DOHH2 (cell line): ENCODE data around the gene MOB2.

Source experiments
- H3F3A ChIP-seq: fragments of 200-600 bp; sonication (generic), shearing (Covaris generic); 2 replicates; pipeline ENCODE4 v1.6.0; 2016; ENCODE audit warnings: antibody characterized with exemption, mild to moderate bottlenecking; ENCODE audit not compliant: control insufficient read depth, insufficient read depth
- H3K27ac ChIP-seq: fragments of 200-600 bp; sonication (generic); 2 replicates; pipeline ENCODE4 v1.5.1; 2014; ENCODE audit warnings: low read depth, mild to moderate bottlenecking, low read length, moderate library complexity
- H3K27me3 ChIP-seq: fragments of 200-600 bp; sonication (generic); 2 replicates; pipeline ENCODE4 v1.6.1; 2014; ENCODE audit warnings: mild to moderate bottlenecking, low read length, mixed read lengths; ENCODE audit not compliant: control insufficient read depth
- H3K36me3 ChIP-seq: fragments of 200-600 bp; sonication (generic); 2 replicates; pipeline ENCODE4 v1.6.1; 2014; ENCODE audit warnings: mild to moderate bottlenecking, low read length, moderate library complexity, mixed read lengths; ENCODE audit not compliant: control insufficient read depth
- H3K4me1 ChIP-seq: fragments of 200-600 bp; sonication (generic); 2 replicates; pipeline ENCODE4 v1.6.1; 2014; ENCODE audit warnings: mild to moderate bottlenecking, low read length, mixed read lengths; ENCODE audit not compliant: control insufficient read depth
- H3K4me2 ChIP-seq: fragments of 200-600 bp; sonication (generic); 2 replicates; pipeline ENCODE4 v1.6.0; 2014; ENCODE audit warnings: mild to moderate bottlenecking, low read length, moderate library complexity
- H3K4me3 ChIP-seq: fragments of 200-600 bp; sonication (generic); 2 replicates; pipeline ENCODE4 v1.5.1; 2014; ENCODE audit warnings: mild to moderate bottlenecking, low read length, mixed read lengths
- H3K79me2 ChIP-seq: fragments of 200-600 bp; sonication (generic); 2 replicates; pipeline ENCODE4 v1.6.1; 2014; ENCODE audit warnings: mild to moderate bottlenecking, low read length, mixed read lengths; ENCODE audit not compliant: control insufficient read depth
- H3K9me2 ChIP-seq: fragments of 200-600 bp; sonication (generic); replicated peaks from 2 replicates; pipeline ENCODE4 v1.6.1; 2014; ENCODE audit warnings: mild to moderate bottlenecking, low read length, mixed read lengths; ENCODE audit not compliant: control insufficient read depth
- H3K9me3 ChIP-seq: fragments of 200-600 bp; sonication (generic); 2 replicates; pipeline ENCODE4 v1.6.1; 2014; ENCODE audit warnings: antibody characterized with exemption, low read length, mixed read lengths; ENCODE audit not compliant: control insufficient read depth, insufficient read depth
- H4K20me1 ChIP-seq: fragments of 200-600 bp; sonication (generic); 2 replicates; pipeline ENCODE4 v1.6.0; 2014; ENCODE audit warnings: low read depth, mild to moderate bottlenecking, antibody characterized with exemption, low read length, moderate library complexity; ENCODE audit not compliant: control insufficient read depth, insufficient read depth
- CTCF ChIP-seq: fragments of 200-600 bp; sonication (generic); IDR thresholded peaks from one replicate; pipeline ENCODE4 v1.5.1; 2014; ENCODE audit warnings: antibody characterized with exemption, mild to moderate bottlenecking, low read depth, low read length; ENCODE audit not compliant: poor library complexity, severe bottlenecking
- EZH2phosphoT487 ChIP-seq: fragments of 200-600 bp; sonication (generic); IDR thresholded peaks from 2 replicates; pipeline ENCODE4 v1.6.1; 2017; ENCODE audit warnings: borderline replicate concordance, mild to moderate bottlenecking, antibody characterized with exemption, low read length, moderate library complexity, mixed read lengths

The MOB2 gene

GRCh38 chr11:1486054-1486825, at the start of gene MOB2:
TSS of gene MOB2 (minus strand) at chr11:1486779. CDS start at chr11:1486556, 223 bp downstream.
- Histone ChIP-seq H3K4me2 (no peak within 1 kb of the TSS), H3K79me2 (peaks cover 16% of the 10 kb centered on the region), H3K4me1 (no peaks in the 10 kb centered on the region), H3K9me2 (no peaks in the 10 kb centered on the region), H3K27ac (no peak within 1 kb of the TSS), H3K4me3 (no peak within 1 kb of the TSS), H3K36me3 (no peaks in the 10 kb centered on the region), H3K9me3 (no peaks in the 10 kb centered on the region), H3F3A (no peaks in the 10 kb centered on the region), H4K20me1 (peaks cover 7% of the 10 kb centered on the region; the same call in 1 of the 2 replicates), H3K27me3 (no peaks in the 10 kb centered on the region)
- TF ChIP-seq EZH2phosphoT487 (no peak), CTCF (no peak)

- TF ChIP-seq CTCF (no peak), EZH2phosphoT487 (no peak)
- no peaks in the 10 kb centered on the region for H3K9me3 ChIP-seq
- peaks cover 3% of the 10 kb centered on the region; the same call in 1 of the 2 replicates for H3K27me3 ChIP-seq
- H3K27ac ChIP-seq: no peak overlapping the region
- H3K4me2 ChIP-seq: no peak overlapping the region
- no peaks in the 10 kb centered on the region for H3K36me3 ChIP-seq
- H3K9me2 ChIP-seq: no peaks in the 10 kb centered on the region
- H3K4me1 ChIP-seq: no peaks in the 10 kb centered on the region
- H3K4me3 ChIP-seq: no peak overlapping the region
- H3F3A ChIP-seq: no peaks in the 10 kb centered on the region
- no peaks in the 10 kb centered on the region for H4K20me1 ChIP-seq
- H3K79me2 ChIP-seq: peaks cover 72% of the 10 kb centered on the region
These were observed 48.1 kb upstream of the MOB2 start for GRCh38 chr11:1534682-1535081.

GRCh38 chr11:1534171-1534570, 47.6 kb upstream of the MOB2 start:
- no peaks in the 10 kb centered on the region for H3K9me3 ChIP-seq
- no peak overlapping the region for H3K27ac ChIP-seq
- TF ChIP-seq CTCF (no peak), EZH2phosphoT487 (no peak)
- no peaks in the 10 kb centered on the region for H3K4me1 ChIP-seq
- H3K4me3 ChIP-seq: no peak overlapping the region
- no peaks in the 10 kb centered on the region for H3F3A ChIP-seq
- no peaks in the 10 kb centered on the region for H3K36me3 ChIP-seq
- H3K79me2 ChIP-seq: peaks cover 77% of the 10 kb centered on the region
- no peak overlapping the region for H3K4me2 ChIP-seq
- peaks cover 2% of the 10 kb centered on the region; the same call in 1 of the 2 replicates for H4K20me1 ChIP-seq
- H3K27me3 ChIP-seq: peaks cover 3% of the 10 kb centered on the region; the same call in 1 of the 2 replicates
- H3K9me2 ChIP-seq: no peaks in the 10 kb centered on the region
